NCI-H774 (cell line): ENCODE measurements around the gene CUEDC2.
"Not testable (repeated sequence)": the region's sequence is repeated elsewhere in the genome, so short reads cannot be mapped to it uniquely, and the experiment has no call there.

Source experiments
- DNase-seq: peaks from one replicate; lab custom pipeline; 2025; lab: John Stamatoyannopoulos, UW

CUEDC2 gene

GRCh38 chr10:102454662-102455487, 22.5 kb upstream of the CUEDC2 start:
- DNase-seq, result not testable (repeated sequence)

- no peak for DNase-seq
Observed at GRCh38 chr10:102453502-102453901, 21.1 kb upstream of the CUEDC2 start.

GRCh38 chr10:102452672-102453340, 20.4 kb upstream of the CUEDC2 start:
- no peak for DNase-seq

GRCh38 chr10:102451105-102451969, 19.0 kb upstream of the CUEDC2 start, which contains the start of gene C10orf95:
C10orf95 (minus strand) TSS chr10:102451543; CDS start chr10:102451093, 450 bp downstream.
- DNase-seq, result no peak

GRCh38 chr10:102450374-102451104, 18.2 kb upstream of the CUEDC2 start:
- DNase-seq, result peak; percentile 60

- no peak for DNase-seq
Observed at GRCh38 chr10:102450124-102450373, 17.7 kb upstream of the CUEDC2 start.

GRCh38 chr10:102449321-102450123, 17.1 kb upstream of the CUEDC2 start:
- DNase-seq, result peak; percentile 63

GRCh38 chr10:102444851-102445250, 12.5 kb upstream of the CUEDC2 start:
- no peak for DNase-seq

- DNase-seq, result no peak
Observed at GRCh38 chr10:102438374-102438773, 6.0 kb upstream of the CUEDC2 start.

- DNase-seq, result no peak
Observed at GRCh38 chr10:102437515-102437914, 5.1 kb upstream of the CUEDC2 start.

- no peak for DNase-seq
Observed at GRCh38 chr10:102436312-102436711, 3.9 kb upstream of the CUEDC2 start.

- no peak for DNase-seq
Observed at GRCh38 chr10:102435529-102436233, 3.3 kb upstream of the CUEDC2 start.

- no peak for DNase-seq
Observed at GRCh38 chr10:102435133-102435497, 2.7 kb upstream of the CUEDC2 start.

GRCh38 chr10:102434394-102435132, 2.2 kb upstream of the CUEDC2 start:
- DNase-seq, result no peak

- no peak for DNase-seq
Observed at GRCh38 chr10:102433619-102434046, 1.3 kb upstream of the CUEDC2 start.

GRCh38 chr10:102431452-102432124, 786 bp downstream of the CUEDC2 start:
- no peak for DNase-seq

GRCh38 chr10:102429468-102429867, 2.9 kb downstream of the CUEDC2 start:
- DNase-seq, result no peak

GRCh38 chr10:102426803-102427287, 5.5 kb downstream of the CUEDC2 start:
- DNase-seq, result no peak

- DNase-seq, result no peak
Observed at GRCh38 chr10:102425444-102425843, 6.9 kb downstream of the CUEDC2 start.
